GM20000 (cell line): ENCODE results near the gene ST6GAL2.

Experiments used
- DNase-seq: peaks from one replicate; pipeline ENCODE4 v3.0.0; 2012; ENCODE audit warnings: low spot score
- TF ChIP-seq, protein P1 (sequence below): IDR thresholded peaks from 2 replicates; pipeline ENCODE4 v1.5.1; 2012; ENCODE audit warnings: mild to moderate bottlenecking, control low read depth; ENCODE audit errors: extremely low read depth, missing control alignments

ST6GAL2 gene

DNA sequence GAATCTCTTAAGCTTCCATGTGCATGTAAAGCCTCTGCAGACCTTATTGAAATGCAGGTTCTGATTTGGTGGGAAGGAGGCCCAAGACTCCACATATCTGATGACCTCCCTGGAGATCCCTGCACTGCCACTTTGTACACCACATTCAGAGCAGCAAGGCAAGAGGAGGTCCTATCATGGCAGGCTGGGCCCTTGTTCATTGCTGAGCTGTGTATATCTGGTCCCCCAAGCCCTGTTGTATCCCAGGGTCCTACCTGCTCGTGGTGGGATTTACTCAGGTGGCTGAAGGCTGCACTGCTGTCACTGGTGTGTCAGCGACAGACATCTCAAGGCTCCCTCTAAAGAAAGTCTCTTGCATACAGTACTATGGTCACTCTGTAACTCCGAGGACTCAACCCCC lies 114.2 kb downstream of the ST6GAL2 start:
- DNase-seq, result no peak
- TF ChIP-seq, protein P1, sequence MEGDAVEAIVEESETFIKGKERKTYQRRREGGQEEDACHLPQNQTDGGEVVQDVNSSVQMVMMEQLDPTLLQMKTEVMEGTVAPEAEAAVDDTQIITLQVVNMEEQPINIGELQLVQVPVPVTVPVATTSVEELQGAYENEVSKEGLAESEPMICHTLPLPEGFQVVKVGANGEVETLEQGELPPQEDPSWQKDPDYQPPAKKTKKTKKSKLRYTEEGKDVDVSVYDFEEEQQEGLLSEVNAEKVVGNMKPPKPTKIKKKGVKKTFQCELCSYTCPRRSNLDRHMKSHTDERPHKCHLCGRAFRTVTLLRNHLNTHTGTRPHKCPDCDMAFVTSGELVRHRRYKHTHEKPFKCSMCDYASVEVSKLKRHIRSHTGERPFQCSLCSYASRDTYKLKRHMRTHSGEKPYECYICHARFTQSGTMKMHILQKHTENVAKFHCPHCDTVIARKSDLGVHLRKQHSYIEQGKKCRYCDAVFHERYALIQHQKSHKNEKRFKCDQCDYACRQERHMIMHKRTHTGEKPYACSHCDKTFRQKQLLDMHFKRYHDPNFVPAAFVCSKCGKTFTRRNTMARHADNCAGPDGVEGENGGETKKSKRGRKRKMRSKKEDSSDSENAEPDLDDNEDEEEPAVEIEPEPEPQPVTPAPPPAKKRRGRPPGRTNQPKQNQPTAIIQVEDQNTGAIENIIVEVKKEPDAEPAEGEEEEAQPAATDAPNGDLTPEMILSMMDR, result no peak

DNA sequence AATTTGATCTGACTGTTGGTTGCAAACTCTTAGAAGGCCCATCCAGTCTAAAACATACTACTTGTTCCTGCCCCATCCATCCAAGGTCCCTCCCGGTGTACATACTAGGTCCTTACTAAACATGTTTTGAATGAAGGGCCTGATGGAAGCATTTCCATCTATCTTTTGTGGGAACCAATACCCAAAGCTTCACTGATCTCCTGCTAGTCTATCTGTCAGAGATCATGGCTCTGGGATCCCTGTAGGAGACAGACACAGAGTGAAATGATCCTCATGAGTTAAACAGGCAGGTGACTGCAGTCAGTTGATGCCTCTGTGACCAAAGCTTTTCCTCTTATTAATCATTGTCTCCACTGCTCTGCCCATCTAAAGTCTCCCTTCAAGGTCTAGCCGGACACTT lies 115.0 kb downstream of the ST6GAL2 start:
- no peak for DNase-seq
- TF ChIP-seq, protein P1, result no peak

DNA sequence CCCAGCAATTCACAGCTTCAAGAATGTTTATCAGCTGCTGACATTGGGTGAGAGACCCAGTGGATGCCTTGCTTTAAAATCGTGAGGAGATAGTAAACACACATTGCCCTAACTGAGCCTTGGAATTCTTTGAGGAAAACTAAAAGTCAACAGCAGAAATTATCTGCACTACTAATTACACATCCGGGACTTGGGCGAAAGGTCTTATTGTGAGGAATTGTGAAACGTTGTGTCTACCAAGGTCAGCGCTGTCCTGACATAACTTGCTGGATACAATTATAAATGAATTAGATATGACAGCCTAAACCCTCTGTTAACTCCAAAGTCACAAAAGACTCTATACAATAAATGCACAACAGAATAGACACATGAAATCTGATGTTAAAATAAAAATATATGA lies 121.4 kb downstream of the ST6GAL2 start:
- no peak for DNase-seq
- TF ChIP-seq, protein P1, result no peak

DNA sequence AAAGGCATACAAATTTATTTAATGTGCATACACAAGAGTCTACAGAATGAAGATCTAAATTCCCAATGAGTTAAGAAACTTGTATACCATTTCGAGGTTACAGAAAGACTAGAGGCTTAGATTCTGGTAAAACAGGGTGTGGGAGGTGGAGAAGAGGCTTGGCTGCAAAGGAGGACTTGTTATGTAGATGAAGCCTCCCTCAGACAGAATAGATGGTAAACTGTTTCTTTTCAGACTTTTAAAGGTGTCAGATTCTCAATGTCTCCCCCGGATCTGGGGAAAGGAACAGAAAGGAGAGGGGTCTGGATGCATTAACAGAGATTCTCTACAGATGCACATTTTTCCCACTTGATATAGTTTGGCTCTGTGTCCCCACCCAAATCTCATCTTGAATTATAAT lies 126.0 kb downstream of the ST6GAL2 start:
- no peak for DNase-seq
- TF ChIP-seq, protein P1, result no peak

DNA sequence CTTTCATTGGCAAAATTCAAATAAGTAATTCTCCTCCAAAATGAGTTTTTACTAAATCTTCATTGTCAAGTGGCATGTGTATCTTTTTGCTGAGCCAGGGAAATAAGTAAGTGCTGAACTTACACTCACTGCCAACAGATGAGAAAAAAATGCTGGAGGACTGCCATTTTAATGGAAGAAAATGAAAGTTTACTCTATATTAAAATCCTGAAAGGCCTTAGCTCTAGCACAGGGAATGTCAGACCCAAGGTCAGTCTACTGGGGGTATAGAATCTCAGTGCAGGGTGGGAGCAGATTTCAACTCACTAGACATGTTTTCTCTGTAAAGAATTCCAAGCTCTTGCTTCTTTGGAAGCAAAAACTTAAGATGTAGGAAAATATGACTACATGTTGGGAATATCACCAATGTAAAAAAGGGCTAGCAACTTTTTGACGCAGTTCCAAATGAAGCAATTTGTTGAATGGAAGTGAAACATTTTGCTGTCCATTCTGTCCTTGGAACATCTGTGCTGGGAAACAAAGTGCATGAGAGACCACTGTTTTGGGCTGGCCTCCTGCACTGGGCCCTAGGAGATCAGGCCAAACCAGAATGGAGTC lies 127.0 kb downstream of the ST6GAL2 start:
- DNase-seq, result no peak
- TF ChIP-seq, protein P1, result no peak
